Stimulated activated CD4-positive, alpha-beta T cell treated with anti-CD3 and anti-CD28 coated beads, Interleukin-2, amount 100 ng/mL, for 24 hours (primary cell): Measurements from ENCODE around the gene MFF.
"Not testable (repeated sequence)": the region's sequence is repeated elsewhere in the genome, so short reads cannot be mapped to it uniquely, and the experiment has no call there.

Source experiments
- DNase-seq, 2 donors: peaks; one replicate each; pipeline ENCODE4 v3.0.0-alpha.2; 2020

Gene MFF

GRCh38 chr2:227337442-227337841 is 12.4 kb downstream of the MFF start:
- DNase-seq, result no peak

GRCh38 chr2:227339098-227339599 is 14.1 kb downstream of the MFF start:
- no peak for DNase-seq

- no peak for DNase-seq
Measured at GRCh38 chr2:227340106-227340505, 15.1 kb downstream of the MFF start.

- DNase-seq, result no peak
Measured at GRCh38 chr2:227341553-227341952, 16.5 kb downstream of the MFF start.

- no peak for DNase-seq
Measured at GRCh38 chr2:227344231-227344630, 19.2 kb downstream of the MFF start.

GRCh38 chr2:227347117-227347516 is 22.1 kb downstream of the MFF start:
- DNase-seq, result no peak

- no peak for DNase-seq
Measured at GRCh38 chr2:227348324-227348723, 23.3 kb downstream of the MFF start.

GRCh38 chr2:227349989-227350612 is 25.1 kb downstream of the MFF start:
- DNase-seq, result no peak

GRCh38 chr2:227351639-227352038 is 26.6 kb downstream of the MFF start:
- DNase-seq, result no peak

- DNase-seq, result no peak
Measured at GRCh38 chr2:227360351-227360750, 35.3 kb downstream of the MFF start.

GRCh38 chr2:227363756-227364155 is 38.7 kb downstream of the MFF start:
- no peak for DNase-seq

- DNase-seq, result not testable (repeated sequence)
Measured at GRCh38 chr2:227364585-227365263, 39.7 kb downstream of the MFF start.

GRCh38 chr2:227365833-227366232 is 40.8 kb downstream of the MFF start:
- no peak for DNase-seq

- no peak for DNase-seq
Measured at GRCh38 chr2:227366769-227367426, 41.8 kb downstream of the MFF start.

GRCh38 chr2:227367427-227367795 is 42.4 kb downstream of the MFF start:
- no peak for DNase-seq

- DNase-seq, result no peak
Measured at GRCh38 chr2:227368574-227368973, 43.5 kb downstream of the MFF start.

GRCh38 chr2:227370092-227370491 is 45.0 kb downstream of the MFF start:
- DNase-seq, result no peak

- no peak for DNase-seq
Measured at GRCh38 chr2:227370791-227371312, 45.8 kb downstream of the MFF start.

- no peak for DNase-seq
Measured at GRCh38 chr2:227373389-227373788, 48.3 kb downstream of the MFF start.

- DNase-seq, result peak; percentile 42 to 54
Measured at GRCh38 chr2:227374158-227374557, 49.1 kb downstream of the MFF start.

GRCh38 chr2:227376656-227377396 is 51.8 kb downstream of the MFF start:
- no peak for DNase-seq

GRCh38 chr2:227377467-227378351 is 52.7 kb downstream of the MFF start:
- no peak for DNase-seq
